HG03139 (cell line): ENCODE data around the gene ZFYVE26.
"Not testable (repeated sequence)": the region's sequence is repeated elsewhere in the genome, so short reads cannot be mapped to it uniquely, and the experiment has no call there.

ENCODE experiments used
- ATAC-seq: cut with Tn5 transposase; IDR thresholded peaks from one replicate; pipeline ENCODE4 v1.9.1; 2021; ENCODE audit not compliant: unreplicated experiment

The ZFYVE26 gene

GRCh38 chr14:67759916-67760315 lies 56.5 kb downstream of the ZFYVE26 start:
- ATAC-seq, result no peak

- ATAC-seq, result no peak
Observed at GRCh38 chr14:67757175-67757574, 59.2 kb downstream of the ZFYVE26 start.

GRCh38 chr14:67756496-67756895 lies 59.9 kb downstream of the ZFYVE26 start:
- no peak for ATAC-seq

GRCh38 chr14:67749341-67750084 lies 66.9 kb downstream of the ZFYVE26 start:
- ATAC-seq, result no peak

- no peak for ATAC-seq
Observed at GRCh38 chr14:67748312-67748711, 68.1 kb downstream of the ZFYVE26 start.

- no peak for ATAC-seq
Observed at GRCh38 chr14:67746927-67747326, 69.5 kb downstream of the ZFYVE26 start.

GRCh38 chr14:67744046-67744445 lies 72.3 kb downstream of the ZFYVE26 start:
- no peak for ATAC-seq

- no peak for ATAC-seq
Observed at GRCh38 chr14:67738740-67739504, 77.5 kb downstream of the ZFYVE26 start.

GRCh38 chr14:67736771-67737170 lies 79.6 kb downstream of the ZFYVE26 start:
- no peak for ATAC-seq

- no peak for ATAC-seq
Observed at GRCh38 chr14:67735336-67736147, 80.8 kb downstream of the ZFYVE26 start.

- ATAC-seq, result no peak
Observed at GRCh38 chr14:67734675-67735074, 81.7 kb downstream of the ZFYVE26 start.

GRCh38 chr14:67733616-67734015 lies 82.8 kb downstream of the ZFYVE26 start:
- no peak for ATAC-seq

GRCh38 chr14:67729072-67729885 lies 87.1 kb downstream of the ZFYVE26 start:
- ATAC-seq, result no peak

- ATAC-seq, result no peak
Observed at GRCh38 chr14:67728258-67728657, 88.1 kb downstream of the ZFYVE26 start.

- ATAC-seq, result no peak
Observed at GRCh38 chr14:67727361-67727760, 89.0 kb downstream of the ZFYVE26 start.

- ATAC-seq, result no peak
Observed at GRCh38 chr14:67725171-67725570, 91.2 kb downstream of the ZFYVE26 start.

- ATAC-seq, result no peak
Observed at GRCh38 chr14:67722293-67722692, 94.1 kb downstream of the ZFYVE26 start.

GRCh38 chr14:67721875-67722274 lies 94.5 kb downstream of the ZFYVE26 start:
- no peak for ATAC-seq

- ATAC-seq, result no peak
Observed at GRCh38 chr14:67719866-67720265, 96.5 kb downstream of the ZFYVE26 start.

- ATAC-seq, result not testable (repeated sequence)
Observed at GRCh38 chr14:67719385-67719784, 97.0 kb downstream of the ZFYVE26 start.

- ATAC-seq, result no peak
Observed at GRCh38 chr14:67718265-67718664, 98.1 kb downstream of the ZFYVE26 start.
